Astrocyte of the hippocampus (primary cell): ENCODE measurements around the gene CD200R1L.

Experiments
- DNase-seq: peaks from one replicate; pipeline ENCODE4 v3.0.0; 2011; ENCODE audit warnings: low read depth, low spot score

The CD200R1L gene

GRCh38 chr3:112767777-112768176 lies 78.9 kb downstream of the CD200R1L start:
- DNase-seq, result no peak

GRCh38 chr3:112767177-112767576 lies 79.5 kb downstream of the CD200R1L start:
- DNase-seq, result no peak
